Hippocampal formation (tissue), 2 donors: ENCODE results near the gene KIF3A.

Experiments
- DNase-seq, 2 donors: peaks; one replicate each; lab custom pipeline; 2025; lab: John Stamatoyannopoulos, UW

The KIF3A gene

GRCh38 chr5:132770476-132771159 lies 33.3 kb upstream of the KIF3A start:
- peak; percentile 26 to 40 for DNase-seq

DNA sequence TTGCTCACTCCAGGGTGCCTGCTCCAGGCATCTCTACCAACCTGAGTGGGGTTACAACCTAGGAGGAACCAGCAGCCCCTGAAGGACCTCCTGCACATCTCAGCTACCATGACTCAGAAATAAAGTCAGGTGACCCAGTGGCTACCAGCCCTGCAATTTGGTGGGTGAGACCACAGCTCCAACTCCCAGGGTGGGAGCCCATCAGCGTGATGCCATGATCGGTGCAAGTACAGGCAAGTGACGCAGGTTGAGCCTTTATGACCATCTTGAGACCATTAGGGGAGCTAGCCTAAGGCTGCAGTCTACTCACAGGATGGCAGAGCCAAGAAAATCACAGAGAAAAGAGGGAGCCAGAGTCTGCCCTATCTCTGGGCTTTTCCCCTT lies 31.1 kb upstream of the KIF3A start:
- no peak for DNase-seq

DNA sequence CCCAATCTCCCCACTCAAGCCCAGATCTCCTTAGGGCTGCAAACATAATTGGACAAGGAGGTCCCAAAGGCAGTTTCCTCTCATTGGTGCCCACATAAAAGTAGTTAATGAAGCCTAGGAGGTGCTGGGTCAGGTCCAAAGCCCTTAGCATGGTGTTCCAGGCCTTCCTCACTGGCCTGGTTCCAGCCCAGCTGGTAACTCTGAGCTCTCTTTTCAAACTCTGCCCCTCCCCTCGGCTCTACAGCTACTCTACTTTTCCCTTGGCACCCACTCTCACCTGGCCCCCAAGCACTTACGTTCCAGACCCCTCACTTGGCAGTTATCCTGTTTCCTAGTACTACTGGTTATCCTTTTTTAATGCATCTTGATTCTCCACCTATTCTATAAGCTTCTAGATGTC lies 29.8 kb upstream of the KIF3A start:
- peak; percentile 32 to 36 for DNase-seq

DNA sequence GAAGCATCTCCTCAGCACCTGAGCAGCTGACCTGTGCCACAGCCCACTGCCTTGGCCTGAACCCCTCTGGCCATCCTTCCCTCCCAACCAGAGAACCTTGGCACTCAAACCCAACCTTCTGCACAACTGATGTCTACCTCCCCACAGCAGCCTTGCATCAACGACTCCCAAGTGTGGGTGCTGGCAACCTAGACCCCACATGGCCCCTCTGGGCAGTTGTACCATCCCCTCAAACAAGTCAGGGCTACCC lies 29.4 kb upstream of the KIF3A start:
- DNase-seq, result no peak

GRCh38 chr5:132766020-132766805 lies 28.9 kb upstream of the KIF3A start:
- no peak for DNase-seq

- no peak for DNase-seq
Measured at GRCh38 chr5:132765311-132766019, 28.1 kb upstream of the KIF3A start.

- DNase-seq, result no peak
Measured at GRCh38 chr5:132764671-132765238, 27.4 kb upstream of the KIF3A start.

DNA sequence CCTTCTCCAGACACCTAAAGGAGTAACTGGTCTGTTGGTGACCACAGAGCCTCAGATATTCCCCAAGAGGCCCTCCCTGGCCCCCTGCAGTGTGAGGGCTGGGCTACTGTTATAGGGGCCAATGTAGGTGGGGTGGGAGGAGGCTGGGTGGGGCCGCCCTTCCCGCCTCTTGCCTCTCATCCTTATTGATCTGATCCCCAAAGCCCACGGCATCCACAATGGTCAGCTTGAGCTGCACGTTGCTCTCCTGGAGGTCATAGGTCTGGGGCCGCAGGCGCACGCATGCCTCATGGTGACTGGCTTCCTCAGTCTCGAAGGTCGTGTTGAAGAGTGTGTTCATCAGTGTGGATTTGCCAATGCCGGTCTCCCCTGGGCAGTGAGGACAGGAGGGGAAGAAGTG lies 26.7 kb upstream of the KIF3A start:
- no peak for DNase-seq

- DNase-seq, result no peak
Measured at GRCh38 chr5:132763181-132764036, 26.1 kb upstream of the KIF3A start.

GRCh38 chr5:132762246-132763000 lies 25.1 kb upstream of the KIF3A start:
- DNase-seq, result no peak

DNA sequence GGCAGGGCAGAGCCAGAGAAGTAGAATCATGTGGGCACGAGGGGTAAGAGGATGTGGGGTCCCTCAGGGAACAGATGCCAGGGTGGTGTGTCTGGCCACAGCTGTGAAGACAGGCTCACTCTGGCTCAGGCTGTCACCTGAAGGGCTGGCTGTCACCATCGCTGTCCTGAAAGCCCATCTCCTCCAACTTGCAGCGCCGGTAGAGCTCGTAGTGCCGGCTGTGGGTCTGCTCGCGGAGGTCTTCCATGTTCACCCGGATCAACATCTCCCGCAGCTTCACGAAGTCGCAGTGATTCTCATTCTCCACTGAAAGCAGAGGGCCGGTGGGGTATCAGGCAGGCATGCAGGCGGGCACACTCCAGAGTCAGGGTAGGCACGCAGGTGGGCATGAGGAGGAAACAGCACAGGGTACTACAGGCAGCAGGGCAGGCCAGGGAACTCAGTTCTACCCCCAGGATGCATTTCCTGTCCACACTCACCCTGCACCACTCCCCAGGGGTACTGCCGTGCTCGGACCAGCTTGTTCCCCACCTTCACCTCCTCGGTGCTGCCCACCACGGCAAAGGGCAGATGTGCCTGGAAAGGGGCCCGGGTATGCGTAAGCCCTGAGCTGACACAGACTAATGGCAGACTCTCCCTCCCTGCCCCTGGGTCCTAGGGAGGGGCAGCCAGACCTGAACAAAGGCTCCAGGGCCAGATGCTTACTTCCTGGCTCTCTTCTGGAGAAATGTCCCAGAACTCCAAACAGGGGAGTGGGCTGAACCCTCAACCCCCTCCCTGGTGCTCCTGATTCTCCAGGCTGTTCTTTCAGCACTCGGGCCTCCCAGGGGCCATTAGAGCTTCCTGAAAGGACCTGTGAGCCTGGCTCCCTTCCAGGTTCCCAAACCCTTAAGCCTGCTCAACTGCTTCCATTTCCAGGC lies 24.2 kb upstream of the KIF3A start:
- no peak for DNase-seq

GRCh38 chr5:132760601-132761317 lies 23.4 kb upstream of the KIF3A start:
- no peak for DNase-seq

DNA sequence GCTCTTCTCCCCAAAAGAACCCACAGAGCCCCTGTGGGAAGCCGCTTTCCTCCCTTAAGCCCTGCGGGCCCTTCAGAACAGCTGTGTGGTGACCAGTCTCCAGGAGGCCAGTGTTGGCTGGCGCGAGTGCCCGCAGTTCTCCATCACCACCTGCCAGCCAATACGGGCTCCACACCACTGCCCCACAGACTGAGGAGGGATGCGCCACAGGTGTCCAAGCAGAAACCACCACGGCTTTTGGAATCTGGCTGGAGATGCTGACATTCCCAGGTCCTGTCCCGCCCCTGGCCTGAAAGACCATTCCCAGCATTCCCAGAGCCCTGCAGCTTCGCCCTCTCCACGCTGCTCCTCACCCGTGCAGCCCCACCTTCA lies 22.7 kb upstream of the KIF3A start:
- no peak for DNase-seq

DNA sequence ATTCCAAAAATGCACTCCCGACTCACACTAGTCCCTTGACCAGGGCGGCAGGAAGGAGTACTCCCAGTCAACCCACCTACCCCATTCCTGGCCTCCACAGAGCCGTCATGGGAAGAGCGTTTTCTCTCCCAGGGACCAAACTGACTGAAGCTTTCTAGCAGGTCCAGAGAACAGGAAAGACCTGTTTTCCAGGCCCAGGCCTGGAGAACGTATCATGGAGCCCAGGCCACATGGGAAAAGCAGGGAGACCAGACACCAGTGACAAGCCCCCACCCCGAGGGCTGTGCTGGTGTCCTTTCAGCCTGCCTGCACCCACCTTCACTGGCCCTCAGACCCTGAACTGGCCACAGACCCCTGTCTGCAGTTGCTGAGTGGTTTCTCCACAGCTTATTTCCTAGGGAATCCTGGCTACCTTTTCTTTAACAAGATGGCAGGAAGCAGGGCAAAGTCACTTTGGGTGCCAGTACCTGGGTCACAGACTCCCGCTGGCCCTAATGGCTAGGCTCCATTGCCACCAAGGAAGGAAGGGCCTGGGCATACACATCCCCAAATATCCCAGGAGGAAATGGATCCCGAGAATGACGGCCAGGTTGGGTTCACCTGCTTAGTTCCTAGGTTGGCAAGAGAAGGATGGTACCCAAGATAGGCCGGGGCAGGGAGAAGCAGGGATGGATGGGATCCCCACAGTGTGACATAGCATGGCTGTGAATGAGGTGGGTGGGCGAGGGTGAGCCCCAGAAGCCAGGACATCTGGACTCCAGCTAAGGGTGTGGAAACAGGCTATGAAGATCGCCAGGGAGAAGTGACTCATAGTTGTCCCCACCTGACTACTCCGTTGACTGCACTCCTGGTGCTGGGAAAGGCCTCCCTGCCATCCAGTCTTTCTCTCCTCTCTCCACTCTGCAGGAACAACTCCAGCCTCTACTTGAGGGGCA lies 22.0 kb upstream of the KIF3A start:
- DNase-seq, result no peak

GRCh38 chr5:132758451-132758850 lies 21.1 kb upstream of the KIF3A start:
- DNase-seq, result no peak

- no peak for DNase-seq
Measured at GRCh38 chr5:132756542-132756941, 19.2 kb upstream of the KIF3A start.

DNA sequence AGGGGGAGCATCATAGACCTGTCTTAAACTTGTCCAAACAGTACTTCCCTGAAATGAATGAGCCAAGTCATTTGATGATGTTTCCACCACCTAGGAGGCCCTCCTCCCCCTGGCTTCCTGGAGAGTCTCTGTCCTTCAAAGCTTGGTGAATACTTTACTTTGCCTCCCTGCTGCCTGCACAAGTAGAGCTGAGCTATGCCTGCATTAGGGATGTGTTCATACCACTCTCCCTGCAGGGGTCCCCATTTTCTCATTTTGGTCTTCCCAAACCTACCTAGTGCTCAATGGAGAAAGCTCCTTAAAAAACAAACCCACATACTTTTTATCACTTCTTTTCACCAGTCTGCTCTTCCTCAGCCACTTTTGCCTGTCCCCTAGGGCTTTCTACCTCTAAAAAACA lies 17.6 kb upstream of the KIF3A start:
- DNase-seq, result peak in 1 of 2 donors; percentile 45

DNA sequence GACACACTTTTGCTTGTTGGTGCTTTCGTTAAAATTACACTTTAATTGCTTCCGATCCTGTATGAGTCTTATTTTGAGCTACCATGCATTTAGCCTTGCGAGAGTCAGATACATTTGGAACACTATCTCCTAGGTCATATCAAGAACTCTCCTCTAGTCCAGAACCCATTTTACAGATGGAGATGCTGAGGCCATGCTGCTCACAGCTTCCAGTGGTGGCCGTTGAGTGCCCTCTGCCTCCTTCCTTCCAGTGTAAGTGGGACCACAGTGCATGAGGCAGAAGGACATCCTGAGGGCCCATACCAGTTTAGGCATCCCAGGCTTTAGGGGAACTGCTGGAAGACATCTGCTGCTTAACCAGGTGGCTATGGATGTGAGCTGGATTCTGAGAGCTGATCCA lies 16.8 kb upstream of the KIF3A start:
- no peak for DNase-seq
